Neural progenitor cell (in vitro differentiated cells): ENCODE results near the gene ZSWIM6. TPM values are rescaled to one million over a fixed set of nuclear protein-coding genes. Genes with fewer than 3 reads are reported as not detected.

Source experiments
- DNase-seq: peaks from one replicate; pipeline ENCODE4 v3.0.0-alpha.2; 2016; ENCODE audit warnings: low spot score
- H2AFZ ChIP-seq: fragments of 200-600 bp; sonication (generic); replicated peaks from 2 replicates; pipeline ENCODE4 v1.6.1; 2016; ENCODE audit warnings: antibody characterized with exemption
- H3F3A ChIP-seq: fragments of 200-600 bp; sonication (generic); 2 replicates; pipeline ENCODE4 v1.6.1; 2016; ENCODE audit warnings: antibody characterized with exemption, low read depth
- H3K27ac ChIP-seq: fragments of 200-600 bp; sonication (generic); 2 replicates; pipeline ENCODE4 v1.5.1; 2016; ENCODE audit warnings: mild to moderate bottlenecking
- H3K27me3 ChIP-seq: fragments of 200-600 bp; sonication (generic); 2 replicates; pipeline ENCODE4 v1.6.1; 2016; ENCODE audit warnings: mild to moderate bottlenecking, moderate library complexity
- H3K36me3 ChIP-seq: fragments of 200-600 bp; sonication (generic); 2 replicates; pipeline ENCODE4 v1.5.1; 2016
- H3K4me1 ChIP-seq: fragments of 200-600 bp; sonication (generic); 2 replicates; pipeline ENCODE4 v1.6.1; 2016; ENCODE audit warnings: mixed run types
- H3K4me2 ChIP-seq: fragments of 200-600 bp; sonication (generic); 2 replicates; pipeline ENCODE4 v1.6.1; 2016
- H3K4me3 ChIP-seq: fragments of 200-600 bp; sonication (generic); 2 replicates; pipeline ENCODE4 v1.5.1; 2016
- H3K79me2 ChIP-seq: fragments of 200-600 bp; sonication (generic); 2 replicates; pipeline ENCODE4 v1.6.1; 2016; ENCODE audit warnings: low read depth
- H3K9ac ChIP-seq: fragments of 200-600 bp; sonication (generic); 2 replicates; pipeline ENCODE4 v1.6.1; 2016
- H3K9me3 ChIP-seq: fragments of 200-600 bp; sonication (generic); 2 replicates; pipeline ENCODE4 v1.5.1; 2016; ENCODE audit warnings: low read depth
- H4K20me1 ChIP-seq: fragments of 200-600 bp; sonication (generic); 2 replicates; pipeline ENCODE4 v1.6.1; 2016; ENCODE audit warnings: low read depth
- H3K27ac Mint-ChIP-seq: 3 replicates; pipeline ENCODE4 v1.8.0; 2021; ENCODE audit warnings: mixed read lengths
- H3K27me3 Mint-ChIP-seq: 2 replicates; pipeline ENCODE4 v1.8.0; 2022; ENCODE audit warnings: low read depth, mild to moderate bottlenecking, inconsistent platforms, moderate library complexity, mixed read lengths; ENCODE audit not compliant: insufficient read depth
- H3K36me3 Mint-ChIP-seq: 3 replicates; pipeline ENCODE4 v1.8.0; 2021; ENCODE audit warnings: mixed read lengths
- H3K4me1 Mint-ChIP-seq: 3 replicates; pipeline ENCODE4 v1.8.0; 2021; ENCODE audit warnings: mixed read lengths
- H3K4me3 Mint-ChIP-seq: 3 replicates; pipeline ENCODE4 v1.8.0; 2021; ENCODE audit warnings: mild to moderate bottlenecking, moderate library complexity, mixed read lengths
- H3K9me3 Mint-ChIP-seq: 3 replicates; pipeline ENCODE4 v1.8.0; 2020; ENCODE audit warnings: mixed read lengths
- CTCF ChIP-seq: fragments of 200-600 bp; sonication (generic); IDR thresholded peaks from 2 replicates; pipeline ENCODE4 v1.5.1; 2017; ENCODE audit warnings: antibody characterized with exemption, mild to moderate bottlenecking
- EZH2 ChIP-seq: fragments of 200-600 bp; sonication (generic); IDR thresholded peaks from 2 replicates; pipeline ENCODE4 v1.6.1; 2017; ENCODE audit warnings: antibody characterized with exemption, mild to moderate bottlenecking, moderate library complexity
- EZH2phosphoT487 ChIP-seq: fragments of 200-600 bp; sonication (generic); IDR thresholded peaks from 2 replicates; pipeline ENCODE4 v1.6.1; 2017; ENCODE audit warnings: antibody characterized with exemption
- total RNA-seq: library from RNA; depleted of rRNA; stranded (reverse); fragments of >200 nt; gene quantifications from 2 replicates; pipeline ENCODE4 v1.2.3, GENCODE V29; 2015; ENCODE audit warnings: low replicate concordance

ZSWIM6 gene
- total RNA-seq, 1 donor from 2014 or later: 32.2 TPM

DNA sequence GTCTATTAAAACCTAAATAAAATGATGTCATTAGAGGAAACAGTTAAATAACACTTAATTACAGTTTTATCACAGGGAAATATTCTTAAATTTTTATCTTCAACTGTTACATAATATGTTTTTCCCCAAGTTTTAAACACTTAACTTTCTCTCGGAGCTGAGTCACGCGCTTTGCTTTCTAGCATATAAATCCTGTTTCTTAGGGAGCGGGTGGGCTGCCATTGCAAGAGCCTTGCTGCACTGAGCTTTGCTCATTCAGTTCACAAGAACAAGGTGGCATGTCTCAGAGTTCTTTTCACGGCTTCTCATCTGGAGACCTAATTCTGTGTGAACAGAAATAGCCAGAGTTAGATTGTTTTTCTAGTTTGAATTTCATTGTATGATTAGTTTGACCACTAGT, 166.1 kb downstream of the ZSWIM6 start:
- Histone ChIP-seq H3K4me2 (no peak overlapping the region), H3K27ac (no peak overlapping the region), H3K9me3 (no peaks in the 10 kb centered on the region), H4K20me1 (peaks cover 56% of the 10 kb centered on the region), H3K4me1 (peaks cover 36% of the 10 kb centered on the region), H3K79me2 (peaks cover 13% of the 10 kb centered on the region), H3K4me3 (no peak overlapping the region), H3K27me3 (no peaks in the 10 kb centered on the region), H2AFZ (no peak overlapping the region), H3F3A (peaks cover 22% of the 10 kb centered on the region), H3K9ac (no peak overlapping the region), H3K36me3 (no peaks in the 10 kb centered on the region)
- Mint-ChIP-seq H3K4me3 (no peak overlapping the region), H3K36me3 (peaks cover 44% of the 10 kb centered on the region), H3K27ac (no peak overlapping the region), H3K27me3 (peaks cover 2% of the 10 kb centered on the region), H3K4me1 (peaks cover 49% of the 10 kb centered on the region), H3K9me3 (peaks cover 6% of the 10 kb centered on the region)
- DNase-seq: no peak
- TF ChIP-seq CTCF (no peak), EZH2phosphoT487 (no peak), EZH2 (no peak)

DNA sequence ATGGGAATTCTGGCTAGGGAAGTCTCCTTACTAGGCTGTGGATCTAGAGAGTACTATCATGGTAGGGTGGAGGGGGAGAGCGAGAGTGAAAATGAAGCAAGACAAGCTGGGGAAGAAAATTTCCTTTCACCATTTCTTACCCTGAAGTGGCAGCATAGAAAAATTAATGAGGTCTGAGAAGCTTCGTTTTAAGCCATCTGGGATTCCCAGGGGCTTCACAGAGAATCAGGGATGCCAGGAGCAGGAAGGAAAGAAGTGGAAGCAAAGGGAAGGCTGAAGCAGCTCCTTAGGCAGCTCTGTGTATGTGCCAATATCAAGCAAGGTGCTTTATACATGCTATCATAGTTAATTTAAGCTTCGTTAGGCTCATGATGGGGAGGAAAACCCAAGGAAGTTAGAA, 169.9 kb downstream of the ZSWIM6 start:
- Histone ChIP-seq H3K27me3 (no peaks in the 10 kb centered on the region), H3K9me3 (no peaks in the 10 kb centered on the region), H3K36me3 (no peaks in the 10 kb centered on the region), H3K79me2 (peaks cover 13% of the 10 kb centered on the region), H2AFZ (no peak overlapping the region), H3F3A (no peaks in the 10 kb centered on the region), H3K27ac (no peak overlapping the region), H3K4me3 (no peak overlapping the region), H4K20me1 (peaks cover 20% of the 10 kb centered on the region), H3K4me2 (no peak overlapping the region), H3K4me1 (peaks cover 14% of the 10 kb centered on the region), H3K9ac (no peak overlapping the region)
- Mint-ChIP-seq H3K4me1 (peaks cover 31% of the 10 kb centered on the region), H3K27ac (no peak overlapping the region), H3K36me3 (peaks cover 34% of the 10 kb centered on the region), H3K27me3 (no peaks in the 10 kb centered on the region), H3K9me3 (peaks cover 6% of the 10 kb centered on the region), H3K4me3 (no peak overlapping the region)
- no peak for DNase-seq
- no peak for TF ChIP-seq EZH2
- no peak for TF ChIP-seq EZH2phosphoT487
- no peak for TF ChIP-seq CTCF

DNA sequence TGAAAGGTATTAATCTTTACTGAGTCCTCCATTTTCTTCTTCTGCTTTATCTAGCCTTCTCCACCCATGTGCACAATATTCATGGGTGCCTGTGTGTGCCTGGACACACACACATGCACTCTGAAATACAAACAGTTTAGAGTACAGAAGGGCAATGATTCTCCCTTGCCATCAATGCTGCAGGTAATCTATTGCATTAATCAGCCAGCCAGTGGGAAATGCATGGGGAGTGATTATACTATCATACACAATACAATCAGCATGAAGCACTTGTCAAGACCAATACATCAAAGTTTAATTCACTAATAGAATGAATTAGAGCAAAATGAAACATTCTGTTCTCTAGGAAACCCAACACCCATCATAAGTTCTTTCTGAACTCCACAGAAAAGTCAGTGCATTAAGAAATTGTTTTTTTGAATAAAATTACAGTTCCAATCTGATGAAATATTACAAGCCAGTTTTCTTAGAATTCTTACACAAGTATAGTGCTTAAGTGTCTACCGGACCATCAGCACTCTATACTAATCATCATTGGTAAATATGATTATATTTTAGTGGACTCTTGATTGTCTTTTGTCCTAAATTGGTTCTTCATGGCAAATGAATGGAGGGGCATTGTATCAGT, 172.2 kb downstream of the ZSWIM6 start:
- H3K36me3 ChIP-seq: no peaks in the 10 kb centered on the region
- H3K4me3 ChIP-seq: no peak overlapping the region
- H3F3A ChIP-seq: no peaks in the 10 kb centered on the region
- no peak overlapping the region for H3K4me2 ChIP-seq
- H3K36me3 Mint-ChIP-seq: peaks cover 36% of the 10 kb centered on the region
- H3K9me3 ChIP-seq: no peaks in the 10 kb centered on the region
- peaks cover 9% of the 10 kb centered on the region for H3K79me2 ChIP-seq
- no peaks in the 10 kb centered on the region for H3K4me1 ChIP-seq
- no peak overlapping the region for H3K27ac Mint-ChIP-seq
- H3K27ac ChIP-seq: no peak overlapping the region
- H3K9ac ChIP-seq: no peak overlapping the region
- no peak for DNase-seq
- H2AFZ ChIP-seq: no peak overlapping the region
- H3K27me3 ChIP-seq: no peaks in the 10 kb centered on the region
- TF ChIP-seq CTCF (no peak), EZH2phosphoT487 (no peak), EZH2 (no peak)
- H3K9me3 Mint-ChIP-seq: peaks cover 6% of the 10 kb centered on the region
- no peak overlapping the region for H3K4me3 Mint-ChIP-seq
- peaks cover 17% of the 10 kb centered on the region for H3K4me1 Mint-ChIP-seq
- no peaks in the 10 kb centered on the region for H3K27me3 Mint-ChIP-seq
- H4K20me1 ChIP-seq: peaks cover 3% of the 10 kb centered on the region
